Mucosa of rectum (tissue), 2 donors: ENCODE results near the gene MZB1.
"Not testable (repeated sequence)": the region's sequence is repeated elsewhere in the genome, so short reads cannot be mapped to it uniquely, and the experiment has no call there.

Source experiments
- H3K27ac ChIP-seq, 2 donors: one replicate each; pipeline ENCODE4 v1.7.0; 2013; ENCODE audit warnings: inconsistent platforms in 2 of 2, low read depth in 2 of 2, low read length in 2 of 2
- H3K27me3 ChIP-seq, 2 donors: one replicate each; pipeline ENCODE4 v1.7.0; 2013; ENCODE audit warnings: low read length in 2 of 2; ENCODE audit not compliant: control insufficient read depth in 2 of 2, insufficient read depth in 2 of 2
- H3K36me3 ChIP-seq, 2 donors: one replicate each; pipeline ENCODE4 v1.7.0; 2013; ENCODE audit warnings: low read length in 2 of 2; ENCODE audit not compliant: control insufficient read depth in 2 of 2, insufficient read depth in 2 of 2
- H3K4me1 ChIP-seq, 2 donors: one replicate each; pipeline ENCODE4 v1.7.0; 2013; ENCODE audit warnings: low read length in 2 of 2, mild to moderate bottlenecking in 1 of 2; ENCODE audit not compliant: control insufficient read depth in 2 of 2, insufficient read depth in 2 of 2
- H3K4me3 ChIP-seq, 2 donors: one replicate each; pipeline ENCODE4 v1.7.0; 2013; ENCODE audit warnings: low read length in 2 of 2
- H3K9ac ChIP-seq, 2 donors: one replicate each; pipeline ENCODE4 v1.7.0; 2013; ENCODE audit warnings: low read length in 2 of 2, low read depth in 1 of 2, mild to moderate bottlenecking in 1 of 2
- H3K9me3 ChIP-seq, 2 donors: one replicate each; pipeline ENCODE4 v1.7.0; 2013; ENCODE audit warnings: low read length in 2 of 2; ENCODE audit not compliant: control insufficient read depth in 2 of 2
- donor health status: healthy.
- donor health status: Normal muscosa, but diverticular disease.

MZB1 gene

GRCh38 chr5:139392678-139393496, 3.2 kb upstream of the MZB1 start:
- H3K36me3 ChIP-seq, result peaks cover 8 to 10% of the 10 kb centered on the region in 2 donors
- no peaks in the 10 kb centered on the region for H3K9me3 ChIP-seq
- H3K27ac ChIP-seq, result peak overlapping the region; percentile 85 to 90
- H3K4me1 ChIP-seq, result peaks cover 46 to 53% of the 10 kb centered on the region in 2 donors
- H3K4me3 ChIP-seq, result peak overlapping the region; percentile 75 to 76
- H3K27me3 ChIP-seq, result peaks cover 0 to 7% of the 10 kb centered on the region in 2 donors
- peak overlapping the region; percentile 35 to 68 for H3K9ac ChIP-seq

- Histone ChIP-seq H3K27ac (peak overlapping the region; percentile 85 to 90), H3K4me3 (peak overlapping the region; percentile 75 to 76), H3K9me3 (no peaks in the 10 kb centered on the region), H3K9ac (peak overlapping the region; percentile 60 to 68), H3K4me1 (peaks cover 50 to 58% of the 10 kb centered on the region in 2 donors), H3K27me3 (peaks cover 0 to 7% of the 10 kb centered on the region in 2 donors), H3K36me3 (peaks cover 8 to 10% of the 10 kb centered on the region in 2 donors)
These were observed 2.6 kb upstream of the MZB1 start for GRCh38 chr5:139392324-139392677.

GRCh38 chr5:139391570-139392323, 2.0 kb upstream of the MZB1 start:
- Histone ChIP-seq H3K9ac (peak overlapping the region; percentile 63 to 68), H3K9me3 (no peaks in the 10 kb centered on the region), H3K27ac (peak overlapping the region; percentile 85 to 90), H3K27me3 (peaks cover 0 to 7% of the 10 kb centered on the region in 2 donors), H3K4me1 (peaks cover 50 to 58% of the 10 kb centered on the region in 2 donors), H3K4me3 (peak overlapping the region; percentile 75 to 76), H3K36me3 (peaks cover 8 to 10% of the 10 kb centered on the region in 2 donors)

GRCh38 chr5:139390639-139391569, 1.2 kb upstream of the MZB1 start:
- Histone ChIP-seq H3K4me1 (peaks cover 50 to 58% of the 10 kb centered on the region in 2 donors), H3K4me3 (peak overlapping the region; percentile 76 to 84), H3K9ac (peak overlapping the region; percentile 63 to 68), H3K36me3 (peaks cover 8 to 10% of the 10 kb centered on the region in 2 donors), H3K9me3 (no peaks in the 10 kb centered on the region), H3K27ac (peak overlapping the region; percentile 85 to 90), H3K27me3 (peaks cover 0 to 7% of the 10 kb centered on the region in 2 donors)

GRCh38 chr5:139388198-139388821, 1.4 kb downstream of the MZB1 start:
- H3K4me3 ChIP-seq, result peak overlapping the region; percentile 77 to 84
- H3K4me1 ChIP-seq, result peaks cover 60 to 68% of the 10 kb centered on the region in 2 donors
- peak overlapping the region; percentile 87 to 88 for H3K9ac ChIP-seq
- peaks cover 3 to 8% of the 10 kb centered on the region in 2 donors for H3K36me3 ChIP-seq
- H3K9me3 ChIP-seq, result no peaks in the 10 kb centered on the region
- H3K27me3 ChIP-seq, result peaks cover 0 to 1% of the 10 kb centered on the region in 2 donors
- peak overlapping the region; percentile 90 to 91 for H3K27ac ChIP-seq

- Histone ChIP-seq H3K4me3 (peak overlapping the region; percentile 77 to 84), H3K27me3 (no peaks in the 10 kb centered on the region), H3K9me3 (no peaks in the 10 kb centered on the region), H3K9ac (peak overlapping the region; percentile 74 to 87), H3K36me3 (peaks cover 3 to 8% of the 10 kb centered on the region in 2 donors), H3K27ac (peak overlapping the region; percentile 90 to 91), H3K4me1 (peaks cover 60 to 64% of the 10 kb centered on the region in 2 donors)
These were observed 2.0 kb downstream of the MZB1 start for GRCh38 chr5:139387611-139388197.

- not testable (repeated sequence) for H3K27ac ChIP-seq, H3K36me3 ChIP-seq, H3K4me3 ChIP-seq, H3K27me3 ChIP-seq, H3K9ac ChIP-seq, H3K9me3 ChIP-seq
- H3K4me1 ChIP-seq, result peaks cover 65 to 68% of the 10 kb centered on the region in 2 donors
These were observed 2.8 kb downstream of the MZB1 start for GRCh38 chr5:139386956-139387355.

- Histone ChIP-seq H3K4me3 (no peak overlapping the region), H3K36me3 (peaks cover 3 to 8% of the 10 kb centered on the region in 2 donors), H3K27ac (no peak overlapping the region), H3K9me3 (no peaks in the 10 kb centered on the region), H3K4me1 (peaks cover 60 to 64% of the 10 kb centered on the region in 2 donors), H3K27me3 (no peaks in the 10 kb centered on the region), H3K9ac (no peak overlapping the region)
These were observed 3.7 kb downstream of the MZB1 start for GRCh38 chr5:139386050-139386438.
